HEK293 (cell line): Measurements from ENCODE around the gene SKAP1.

Experiments
- CTCF ChIA-PET: fragments of 350-600 bp; formaldehyde crosslinking; extraction: SDS; loops from one replicate; lab custom pipeline; 2021; ENCODE audit warnings: antibody characterized with exemption; lab: Yijun Ruan, JAX
- POLR2A ChIA-PET: fragments of 300-600 bp; formaldehyde crosslinking; extraction: SDS; loops from one replicate; lab custom pipeline; 2020; ENCODE audit warnings: antibody characterized with exemption, inconsistent platforms; lab: Yijun Ruan, JAX
- H3K27ac ChIP-seq: fragments of 200-500 bp; sonication (Bioruptor generic); 2 replicates; pipeline ENCODE4 v1.5.1; 2014; ENCODE audit warnings: low read depth, low read length, control low read depth, inconsistent platforms; ENCODE audit errors: extremely low read depth
- H3K36me3 ChIP-seq, 2 experiments: fragments of 200-500 bp in 1 of 2; sonication (Bioruptor generic) in 1 of 2; 1 replicate in 1 of 2; 2 replicates in 1 of 2; pipeline ENCODE4 v1.5.1; 2014 to 2017; ENCODE audit warnings: inconsistent platforms in 2 of 2, low read length in 2 of 2; ENCODE audit not compliant: control insufficient read depth in 2 of 2, insufficient read depth in 1 of 2
- H3K4me1 ChIP-seq: fragments of 200-500 bp; sonication (Bioruptor generic); 2 replicates; pipeline ENCODE4 v1.5.1; 2014; ENCODE audit warnings: mild to moderate bottlenecking, low read length, inconsistent platforms; ENCODE audit not compliant: control insufficient read depth, insufficient read depth
- H3K4me3 ChIP-seq: 2 replicates; pipeline ENCODE4 v1.5.1; 2011; ENCODE audit warnings: low read depth, mild to moderate bottlenecking, control low read depth, low read length, moderate library complexity
- H3K9me3 ChIP-seq: fragments of 200-500 bp; sonication (Bioruptor generic); 2 replicates; pipeline ENCODE4 v1.5.1; 2014; ENCODE audit warnings: low read depth, low read length, inconsistent platforms; ENCODE audit not compliant: control insufficient read depth, insufficient read depth
- GFI1B ChIP-seq: fragments of 450-650 bp; formaldehyde crosslinking; IDR thresholded peaks from 2 replicates; pipeline ENCODE4 v1.5.1; 2016; ENCODE audit warnings: missing biosample characterization, missing genetic modification characterization
- IKZF3 ChIP-seq: fragments of 450-650 bp; IDR thresholded peaks from 2 replicates; pipeline ENCODE4 v1.5.0; 2018; ENCODE audit warnings: missing biosample characterization, mild to moderate bottlenecking, missing genetic modification characterization, moderate library complexity
- KLF9 ChIP-seq: fragments of 450-650 bp; formaldehyde crosslinking; IDR thresholded peaks from 2 replicates; pipeline ENCODE4 v1.5.1; 2016; ENCODE audit warnings: missing biosample characterization, missing genetic modification characterization, low read depth
- SCRT1 ChIP-seq: fragments of 450-650 bp; formaldehyde crosslinking; IDR thresholded peaks from 2 replicates; pipeline ENCODE4 v1.5.1; 2016; ENCODE audit warnings: missing biosample characterization, missing genetic modification characterization, borderline replicate concordance
- SP3 ChIP-seq: fragments of 450-650 bp; formaldehyde crosslinking; IDR thresholded peaks from 2 replicates; pipeline ENCODE4 v1.5.1; 2016; ENCODE audit warnings: missing biosample characterization, missing genetic modification characterization
- TRIM28 ChIP-seq: IDR thresholded peaks from 2 replicates; pipeline ENCODE4 v1.6.1; 2011; ENCODE audit warnings: low read length, control low read depth, borderline replicate concordance
- ZBTB17 ChIP-seq: fragments of 450-650 bp; formaldehyde crosslinking; IDR thresholded peaks from 2 replicates; pipeline ENCODE4 v1.5.1; 2016; ENCODE audit warnings: missing biosample characterization, missing genetic modification characterization
- ZFP3 ChIP-seq: fragments of 450-650 bp; formaldehyde crosslinking; IDR thresholded peaks from 2 replicates; pipeline ENCODE4 v1.5.1; 2016; ENCODE audit warnings: low read depth, missing biosample characterization, missing genetic modification characterization
- ZNF133 ChIP-seq: fragments of 450-650 bp; formaldehyde crosslinking; IDR thresholded peaks from 2 replicates; pipeline ENCODE4 v1.5.1; 2016; ENCODE audit warnings: missing biosample characterization, missing genetic modification characterization
- ZNF174 ChIP-seq: fragments of 450-650 bp; formaldehyde crosslinking; IDR thresholded peaks from 2 replicates; pipeline ENCODE4 v1.5.0; 2017; ENCODE audit warnings: missing biosample characterization, mild to moderate bottlenecking, missing genetic modification characterization
- ZNF311 ChIP-seq: fragments of 450-650 bp; formaldehyde crosslinking; IDR thresholded peaks from 2 replicates; pipeline ENCODE4 v1.5.1; 2017; ENCODE audit warnings: missing biosample characterization, missing genetic modification characterization, borderline replicate concordance
- ZNF335 ChIP-seq: fragments of 450-650 bp; formaldehyde crosslinking; conservative IDR thresholded peaks from 2 replicates; pipeline ENCODE4 v1.5.1; 2016; ENCODE audit warnings: missing biosample characterization, missing genetic modification characterization
- ZNF423 ChIP-seq: fragments of 450-650 bp; formaldehyde crosslinking; IDR thresholded peaks from 2 replicates; pipeline ENCODE4 v1.5.1; 2016; ENCODE audit warnings: missing biosample characterization, missing genetic modification characterization
- ZNF626 ChIP-seq: fragments of 450-650 bp; sonication (Bioruptor Pico); formaldehyde crosslinking; IDR thresholded peaks from 2 replicates; pipeline ENCODE4 v1.5.1; 2018; ENCODE audit warnings: missing biosample characterization, missing genetic modification characterization, inconsistent platforms
- ZNF654 ChIP-seq: fragments of 450-650 bp; formaldehyde crosslinking; IDR thresholded peaks from 2 replicates; pipeline ENCODE4 v1.5.1; 2016; ENCODE audit warnings: low read depth, missing biosample characterization, missing genetic modification characterization
- ZNF664 ChIP-seq: fragments of 450-650 bp; formaldehyde crosslinking; IDR thresholded peaks from 2 replicates; pipeline ENCODE4 v1.5.1; 2016; ENCODE audit warnings: missing biosample characterization, missing genetic modification characterization
- ZNF677 ChIP-seq: fragments of 450-650 bp; IDR thresholded peaks from 2 replicates; pipeline ENCODE4 v1.5.0; 2018; ENCODE audit warnings: missing biosample characterization, mild to moderate bottlenecking, missing genetic modification characterization, moderate library complexity
- ZNF843 ChIP-seq: fragments of 450-650 bp; formaldehyde crosslinking; IDR thresholded peaks from 2 replicates; pipeline ENCODE4 v1.5.1; 2016; ENCODE audit warnings: missing biosample characterization, missing genetic modification characterization
- TF ChIP-seq, protein P1 (sequence below): fragments of 450-650 bp; formaldehyde crosslinking; IDR thresholded peaks from 2 replicates; pipeline ENCODE4 v1.5.1; 2016; ENCODE audit warnings: missing biosample characterization, missing genetic modification characterization, borderline replicate concordance
- TF ChIP-seq, protein P2 (sequence below): fragments of 450-650 bp; formaldehyde crosslinking; IDR thresholded peaks from 2 replicates; pipeline ENCODE4 v1.5.1; 2017; ENCODE audit warnings: missing biosample characterization, missing genetic modification characterization
- TF ChIP-seq, protein P3 (sequence below): fragments of 450-650 bp; formaldehyde crosslinking; IDR thresholded peaks from 2 replicates; pipeline ENCODE4 v1.5.1; 2016; ENCODE audit warnings: missing biosample characterization, missing genetic modification characterization
- TF ChIP-seq, protein P4 (sequence below): fragments of 450-650 bp; formaldehyde crosslinking; IDR thresholded peaks from 2 replicates; pipeline ENCODE4 v1.5.1; 2016; ENCODE audit warnings: missing biosample characterization, missing genetic modification characterization, low read depth
- TF ChIP-seq, protein P5 (sequence below): fragments of 450-650 bp; formaldehyde crosslinking; IDR thresholded peaks from 2 replicates; pipeline ENCODE4 v1.5.1; 2017; ENCODE audit warnings: missing biosample characterization, mild to moderate bottlenecking, missing genetic modification characterization, moderate library complexity

The SKAP1 gene

DNA sequence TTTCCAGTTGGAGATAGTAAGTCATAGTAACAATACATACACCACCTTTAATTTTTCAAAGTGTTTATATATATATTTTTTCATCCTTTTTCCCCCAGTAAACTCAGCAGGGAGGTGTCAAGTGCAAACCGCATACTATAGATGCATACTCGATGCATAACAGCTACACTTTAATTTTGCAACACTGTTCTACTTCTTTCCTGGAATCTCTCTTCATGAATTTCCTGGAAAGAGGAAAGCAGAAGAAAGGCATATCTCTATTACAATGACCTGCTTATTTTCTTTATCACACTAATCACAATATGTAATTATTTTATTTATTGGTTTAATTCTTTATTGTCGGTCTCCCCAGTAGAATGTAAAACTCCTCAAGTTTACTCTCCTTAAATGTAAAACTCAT, 182.4 kb downstream of the SKAP1 start:
- ChIA-PET POLR2A (interaction anchor here (1.0 kb wide), 1 partner anchor 9 kb away, joined by 3 read pairs; no protein-coding TSS in a partner anchor), CTCF (interaction anchor here (1.2 to 17.5 kb wide), 2 partner anchors 15 to 370 kb away, joined by 3 to 269 read pairs; no protein-coding TSS in a partner anchor)
- H3K4me1 ChIP-seq = peaks cover 45% of the 10 kb centered on the region
- H3K36me3 ChIP-seq = no peaks in the 10 kb centered on the region
- H3K27ac ChIP-seq = no peak overlapping the region
- no peak overlapping the region for H3K4me3 ChIP-seq
- H3K9me3 ChIP-seq = no peaks in the 10 kb centered on the region
- TF ChIP-seq, protein P1, sequence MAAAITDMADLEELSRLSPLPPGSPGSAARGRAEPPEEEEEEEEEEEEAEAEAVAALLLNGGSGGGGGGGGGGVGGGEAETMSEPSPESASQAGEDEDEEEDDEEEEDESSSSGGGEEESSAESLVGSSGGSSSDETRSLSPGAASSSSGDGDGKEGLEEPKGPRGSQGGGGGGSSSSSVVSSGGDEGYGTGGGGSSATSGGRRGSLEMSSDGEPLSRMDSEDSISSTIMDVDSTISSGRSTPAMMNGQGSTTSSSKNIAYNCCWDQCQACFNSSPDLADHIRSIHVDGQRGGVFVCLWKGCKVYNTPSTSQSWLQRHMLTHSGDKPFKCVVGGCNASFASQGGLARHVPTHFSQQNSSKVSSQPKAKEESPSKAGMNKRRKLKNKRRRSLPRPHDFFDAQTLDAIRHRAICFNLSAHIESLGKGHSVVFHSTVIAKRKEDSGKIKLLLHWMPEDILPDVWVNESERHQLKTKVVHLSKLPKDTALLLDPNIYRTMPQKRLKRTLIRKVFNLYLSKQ = no peak
- TF ChIP-seq, protein P2, sequence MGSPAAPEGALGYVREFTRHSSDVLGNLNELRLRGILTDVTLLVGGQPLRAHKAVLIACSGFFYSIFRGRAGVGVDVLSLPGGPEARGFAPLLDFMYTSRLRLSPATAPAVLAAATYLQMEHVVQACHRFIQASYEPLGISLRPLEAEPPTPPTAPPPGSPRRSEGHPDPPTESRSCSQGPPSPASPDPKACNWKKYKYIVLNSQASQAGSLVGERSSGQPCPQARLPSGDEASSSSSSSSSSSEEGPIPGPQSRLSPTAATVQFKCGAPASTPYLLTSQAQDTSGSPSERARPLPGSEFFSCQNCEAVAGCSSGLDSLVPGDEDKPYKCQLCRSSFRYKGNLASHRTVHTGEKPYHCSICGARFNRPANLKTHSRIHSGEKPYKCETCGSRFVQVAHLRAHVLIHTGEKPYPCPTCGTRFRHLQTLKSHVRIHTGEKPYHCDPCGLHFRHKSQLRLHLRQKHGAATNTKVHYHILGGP (tag by site-specific recombination) = peak; percentile 87

DNA sequence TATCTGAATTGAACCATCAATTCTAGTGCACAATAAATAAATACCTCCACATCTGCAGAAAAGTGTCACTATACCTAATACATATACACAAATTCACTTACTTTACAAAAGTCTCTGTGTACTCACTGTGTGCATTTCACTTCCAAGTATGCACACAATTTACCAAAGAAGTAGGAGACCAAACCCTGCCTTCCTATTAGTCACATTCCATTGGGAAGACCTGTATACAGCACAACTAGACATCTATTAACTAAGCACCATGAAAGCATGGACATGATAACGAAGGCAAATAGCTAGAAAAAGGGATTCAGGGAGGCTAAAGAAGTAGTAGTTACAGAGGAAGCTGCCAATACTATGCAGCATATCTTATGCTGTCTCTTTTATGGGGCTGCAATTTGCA, 183.0 kb downstream of the SKAP1 start:
- H3K36me3 ChIP-seq = no peaks in the 10 kb centered on the region
- ChIA-PET CTCF (interaction anchor here (1.2 to 17.5 kb wide), 3 partner anchors 15 to 371 kb away, joined by 3 to 269 read pairs (median 3); no protein-coding TSS in a partner anchor), POLR2A (interaction anchor here (1.0 kb wide), 1 partner anchor 10 kb away, joined by 3 read pairs; no protein-coding TSS in a partner anchor)
- TF ChIP-seq ZNF664 (tag by site-specific recombination) (0 out of 2 replicates have a peak, but pooled peaks have one; percentile 4), ZNF335 (tag by site-specific recombination) (peak; percentile 44; the same call in 1 of the 2 replicates), SP3 (0 out of 2 replicates have a peak, but pooled peaks have one; percentile 4), TRIM28 (0 out of 2 replicates have a peak, but pooled peaks have one; percentile 27), ZNF677 (tag by site-specific recombination) (no peak)
- H3K4me3 ChIP-seq = no peak overlapping the region
- no peak overlapping the region for H3K27ac ChIP-seq
- H3K9me3 ChIP-seq = no peaks in the 10 kb centered on the region
- H3K4me1 ChIP-seq = peaks cover 42% of the 10 kb centered on the region

DNA sequence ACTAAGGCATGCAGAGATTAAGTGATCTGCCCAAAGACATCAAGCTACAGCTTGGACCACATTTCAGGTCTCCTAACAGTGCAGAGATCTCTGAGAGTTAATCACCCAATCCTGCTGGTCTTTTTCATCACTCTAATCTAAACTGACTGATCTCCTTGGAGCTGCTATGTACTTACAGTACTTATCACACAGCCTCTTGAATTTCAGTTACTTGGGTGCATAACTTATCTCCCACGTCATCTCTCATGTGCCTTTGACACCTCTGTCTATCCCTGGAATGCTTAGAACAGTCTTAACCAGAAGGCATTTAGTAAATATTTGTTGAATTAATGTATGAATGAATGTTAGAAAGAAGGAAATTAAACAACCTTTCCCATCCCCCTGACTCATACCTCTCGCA, 183.4 kb downstream of the SKAP1 start:
- H3K27ac ChIP-seq = no peak overlapping the region; the same call in 1 of the 2 replicates
- ChIA-PET POLR2A (interaction anchor here (0.5 to 1.0 kb wide), 2 partner anchors 10 to 295 kb away, joined by 3 read pairs; no protein-coding TSS in a partner anchor), CTCF (interaction anchor here (0.6 to 17.5 kb wide), 4 partner anchors 16 to 105 kb away, joined by 3 to 269 read pairs (median 4); no protein-coding TSS in a partner anchor)
- TF ChIP-seq ZNF843 = no peak
- 0 out of 2 replicates have a peak, but pooled peaks have one; percentile 4 for TF ChIP-seq ZNF664 (tag by site-specific recombination)
- no peak for TF ChIP-seq ZNF654 (tag by site-specific recombination)
- TF ChIP-seq GFI1B (tag by site-specific recombination) = no peak
- no peak for TF ChIP-seq ZNF311 (tag by site-specific recombination)
- TF ChIP-seq SCRT1 = no peak
- TF ChIP-seq ZBTB17 (tag by site-specific recombination) = peak; percentile 83
- TF ChIP-seq IKZF3 (tag by site-specific recombination) = peak; percentile 24; the same call in 1 of the 2 replicates
- TF ChIP-seq ZNF174 (tag by site-specific recombination) = no peak
- TF ChIP-seq, protein P3, sequence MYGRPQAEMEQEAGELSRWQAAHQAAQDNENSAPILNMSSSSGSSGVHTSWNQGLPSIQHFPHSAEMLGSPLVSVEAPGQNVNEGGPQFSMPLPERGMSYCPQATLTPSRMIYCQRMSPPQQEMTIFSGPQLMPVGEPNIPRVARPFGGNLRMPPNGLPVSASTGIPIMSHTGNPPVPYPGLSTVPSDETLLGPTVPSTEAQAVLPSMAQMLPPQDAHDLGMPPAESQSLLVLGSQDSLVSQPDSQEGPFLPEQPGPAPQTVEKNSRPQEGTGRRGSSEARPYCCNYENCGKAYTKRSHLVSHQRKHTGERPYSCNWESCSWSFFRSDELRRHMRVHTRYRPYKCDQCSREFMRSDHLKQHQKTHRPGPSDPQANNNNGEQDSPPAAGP = no peak
- TF ChIP-seq, protein P4, sequence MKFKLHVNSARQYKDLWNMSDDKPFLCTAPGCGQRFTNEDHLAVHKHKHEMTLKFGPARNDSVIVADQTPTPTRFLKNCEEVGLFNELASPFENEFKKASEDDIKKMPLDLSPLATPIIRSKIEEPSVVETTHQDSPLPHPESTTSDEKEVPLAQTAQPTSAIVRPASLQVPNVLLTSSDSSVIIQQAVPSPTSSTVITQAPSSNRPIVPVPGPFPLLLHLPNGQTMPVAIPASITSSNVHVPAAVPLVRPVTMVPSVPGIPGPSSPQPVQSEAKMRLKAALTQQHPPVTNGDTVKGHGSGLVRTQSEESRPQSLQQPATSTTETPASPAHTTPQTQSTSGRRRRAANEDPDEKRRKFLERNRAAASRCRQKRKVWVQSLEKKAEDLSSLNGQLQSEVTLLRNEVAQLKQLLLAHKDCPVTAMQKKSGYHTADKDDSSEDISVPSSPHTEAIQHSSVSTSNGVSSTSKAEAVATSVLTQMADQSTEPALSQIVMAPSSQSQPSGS (tag by site-specific recombination) = peak; percentile 66
- no peak for TF ChIP-seq KLF9
- TF ChIP-seq ZNF423 (tag by site-specific recombination) = no peak
- TF ChIP-seq ZNF133 = no peak
- no peak for TF ChIP-seq ZNF626 (tag by site-specific recombination)
- TF ChIP-seq ZFP3 = no peak
- TF ChIP-seq, protein P5, sequence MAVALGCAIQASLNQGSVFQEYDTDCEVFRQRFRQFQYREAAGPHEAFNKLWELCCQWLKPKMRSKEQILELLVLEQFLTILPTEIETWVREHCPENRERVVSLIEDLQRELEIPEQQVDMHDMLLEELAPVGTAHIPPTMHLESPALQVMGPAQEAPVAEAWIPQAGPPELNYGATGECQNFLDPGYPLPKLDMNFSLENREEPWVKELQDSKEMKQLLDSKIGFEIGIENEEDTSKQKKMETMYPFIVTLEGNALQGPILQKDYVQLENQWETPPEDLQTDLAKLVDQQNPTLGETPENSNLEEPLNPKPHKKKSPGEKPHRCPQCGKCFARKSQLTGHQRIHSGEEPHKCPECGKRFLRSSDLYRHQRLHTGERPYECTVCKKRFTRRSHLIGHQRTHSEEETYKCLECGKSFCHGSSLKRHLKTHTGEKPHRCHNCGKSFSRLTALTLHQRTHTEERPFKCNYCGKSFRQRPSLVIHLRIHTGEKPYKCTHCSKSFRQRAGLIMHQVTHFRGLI (tag by site-specific recombination) = no peak

More for the DNA sequence above, 183.4 kb downstream of the SKAP1 start:
- no peak overlapping the region for H3K4me3 ChIP-seq
- H3K36me3 ChIP-seq = no peaks in the 10 kb centered on the region
- H3K4me1 ChIP-seq = peaks cover 43% of the 10 kb centered on the region
- no peaks in the 10 kb centered on the region for H3K9me3 ChIP-seq
